Measurements from ENCODE around the gene MIOX.

DNA sequence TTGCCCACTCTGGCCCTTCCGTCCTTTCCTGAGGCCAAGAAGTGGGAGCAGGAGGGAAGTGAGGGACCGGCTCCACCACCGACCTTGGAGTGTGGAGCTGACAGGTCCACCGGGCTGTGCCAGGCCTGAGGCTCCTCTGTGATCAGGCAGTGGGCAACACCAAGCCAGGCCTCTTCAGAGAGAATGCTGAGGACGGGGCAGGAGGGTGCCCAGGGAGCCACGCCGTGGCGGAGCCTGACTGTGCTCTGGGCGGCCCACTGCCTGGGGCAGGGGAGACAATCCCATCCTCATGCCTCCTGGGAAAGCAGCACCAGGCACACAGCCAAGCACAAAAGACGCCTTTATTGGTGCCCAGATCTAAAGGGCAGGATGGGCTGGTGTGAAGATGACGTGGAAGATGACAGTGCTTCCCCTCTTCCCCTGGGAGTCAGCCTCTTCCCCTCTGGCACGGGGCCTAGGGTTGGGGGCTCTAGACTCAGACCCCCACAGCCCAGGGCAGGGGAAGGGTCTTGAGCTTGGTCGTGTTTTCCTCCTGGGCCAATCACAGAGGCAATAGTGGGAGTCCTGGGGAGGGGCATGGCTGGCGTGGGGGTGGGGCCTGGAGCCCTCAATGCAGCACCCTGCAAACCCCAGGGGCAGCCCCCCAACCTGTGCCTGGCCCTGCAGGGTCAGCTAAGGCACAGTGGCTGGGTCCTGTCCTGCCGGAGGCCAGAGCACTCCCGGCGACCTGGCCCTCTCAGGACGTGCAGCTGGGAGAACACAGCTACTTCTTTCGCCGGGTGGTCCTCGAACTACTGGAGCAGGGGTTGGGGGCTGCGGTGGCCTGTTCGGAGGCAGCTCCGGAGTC, 16.2 kb downstream of the MIOX start:
- TF ChIP-seq GATA2 (IDR thresholded peaks at IDR 0.05; ENCODE audit: insufficient read depth, insufficient read length, low read depth, low read length) = no peak
- TF ChIP-seq, protein P1, sequence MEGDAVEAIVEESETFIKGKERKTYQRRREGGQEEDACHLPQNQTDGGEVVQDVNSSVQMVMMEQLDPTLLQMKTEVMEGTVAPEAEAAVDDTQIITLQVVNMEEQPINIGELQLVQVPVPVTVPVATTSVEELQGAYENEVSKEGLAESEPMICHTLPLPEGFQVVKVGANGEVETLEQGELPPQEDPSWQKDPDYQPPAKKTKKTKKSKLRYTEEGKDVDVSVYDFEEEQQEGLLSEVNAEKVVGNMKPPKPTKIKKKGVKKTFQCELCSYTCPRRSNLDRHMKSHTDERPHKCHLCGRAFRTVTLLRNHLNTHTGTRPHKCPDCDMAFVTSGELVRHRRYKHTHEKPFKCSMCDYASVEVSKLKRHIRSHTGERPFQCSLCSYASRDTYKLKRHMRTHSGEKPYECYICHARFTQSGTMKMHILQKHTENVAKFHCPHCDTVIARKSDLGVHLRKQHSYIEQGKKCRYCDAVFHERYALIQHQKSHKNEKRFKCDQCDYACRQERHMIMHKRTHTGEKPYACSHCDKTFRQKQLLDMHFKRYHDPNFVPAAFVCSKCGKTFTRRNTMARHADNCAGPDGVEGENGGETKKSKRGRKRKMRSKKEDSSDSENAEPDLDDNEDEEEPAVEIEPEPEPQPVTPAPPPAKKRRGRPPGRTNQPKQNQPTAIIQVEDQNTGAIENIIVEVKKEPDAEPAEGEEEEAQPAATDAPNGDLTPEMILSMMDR (IDR thresholded peaks at IDR 0.05; ENCODE audit: extremely low read depth in 1 of 2, insufficient read depth in 1 of 2, low read depth in 1 of 2, low read length in 2 of 2) = no peak
- TF ChIP-seq JUN (IDR thresholded peaks at IDR 0.05; ENCODE audit: borderline replicate concordance, insufficient read depth, insufficient read length, low read depth) = no peak
